GM21367 (cell line): ENCODE data around the gene GNAT1.

Experiments used
- ATAC-seq: cut with Tn5 transposase; IDR thresholded peaks from one replicate; pipeline ENCODE4 v1.9.1; 2021; ENCODE audit not compliant: unreplicated experiment

Gene GNAT1

GRCh38 chr3:50190936-50191660 lies at the start of gene GNAT1:
GNAT1 (plus strand) TSS chr3:50191610; CDS start chr3:50191726, 116 bp downstream.
- ATAC-seq: no peak

- ATAC-seq: no peak
Observed at GRCh38 chr3:50146316-50146901, 45.0 kb upstream of the GNAT1 start.

GRCh38 chr3:50147016-50147415 lies 44.4 kb upstream of the GNAT1 start:
- no peak for ATAC-seq

GRCh38 chr3:50147447-50147846 lies 44.0 kb upstream of the GNAT1 start:
- ATAC-seq: no peak

GRCh38 chr3:50147861-50148260 lies 43.5 kb upstream of the GNAT1 start:
- ATAC-seq: no peak

GRCh38 chr3:50150404-50150750 lies 41.0 kb upstream of the GNAT1 start:
- ATAC-seq: no peak

- no peak for ATAC-seq
Observed at GRCh38 chr3:50150863-50151686, 40.3 kb upstream of the GNAT1 start.

GRCh38 chr3:50151728-50152127 lies 39.7 kb upstream of the GNAT1 start:
- ATAC-seq: no peak

GRCh38 chr3:50153782-50154475 lies 37.5 kb upstream of the GNAT1 start:
- ATAC-seq: no peak

GRCh38 chr3:50154476-50154839 lies 37.0 kb upstream of the GNAT1 start:
- ATAC-seq: peak; percentile 19

- peak; percentile 51 for ATAC-seq
Observed at GRCh38 chr3:50154840-50155490, 36.4 kb upstream of the GNAT1 start, which contains the start of gene SEMA3F. SEMA3F (plus strand) TSS chr3:50155324; CDS start chr3:50159623, 4,299 bp downstream.

- no peak for ATAC-seq
Observed at GRCh38 chr3:50155491-50155878, 35.9 kb upstream of the GNAT1 start.

- ATAC-seq: no peak
Observed at GRCh38 chr3:50155891-50156290, 35.5 kb upstream of the GNAT1 start.

GRCh38 chr3:50156549-50157493 lies 34.6 kb upstream of the GNAT1 start:
- ATAC-seq: no peak

GRCh38 chr3:50157827-50158529 lies 33.4 kb upstream of the GNAT1 start:
- ATAC-seq: no peak

GRCh38 chr3:50158530-50159146 lies 32.8 kb upstream of the GNAT1 start:
- no peak for ATAC-seq

- ATAC-seq: no peak
Observed at GRCh38 chr3:50160561-50160983, 30.8 kb upstream of the GNAT1 start.

- no peak for ATAC-seq
Observed at GRCh38 chr3:50161320-50161719, 30.1 kb upstream of the GNAT1 start.
